Measurements from ENCODE around the gene CCDC85A. TPM values are rescaled to one million over a fixed set of nuclear protein-coding genes. Genes with fewer than 3 reads are reported as not detected.
"Not testable (repeated sequence)": the region's sequence is repeated elsewhere in the genome, so short reads cannot be mapped to it uniquely, and the experiment has no call there.

CCDC85A gene
- total RNA-seq, 1 experiment from 2014 or later, result 3.0 TPM

GRCh38 chr2:56148825-56149224, 35.0 kb upstream of the CCDC85A start:
- Mint-ChIP-seq H3K27ac (ENCODE audit: unreplicated experiment) (no peak overlapping the region), H3K4me1 (ENCODE audit: low read depth, unreplicated experiment) (no peaks in the 10 kb centered on the region), H3K4me3 (ENCODE audit: low read depth, unreplicated experiment) (no peak overlapping the region), H3K27me3 (ENCODE audit: unreplicated experiment) (peaks cover 56% of the 10 kb centered on the region), H3K36me3 (ENCODE audit: insufficient read depth, unreplicated experiment) (no peaks in the 10 kb centered on the region), H3K9me3 (ENCODE audit: low read depth, unreplicated experiment) (no peaks in the 10 kb centered on the region)
- CTCF ChIA-PET, result no interaction called here
- BruUV-seq (replicated peaks), result no TSS peak
- TF ChIP-seq, protein P1, sequence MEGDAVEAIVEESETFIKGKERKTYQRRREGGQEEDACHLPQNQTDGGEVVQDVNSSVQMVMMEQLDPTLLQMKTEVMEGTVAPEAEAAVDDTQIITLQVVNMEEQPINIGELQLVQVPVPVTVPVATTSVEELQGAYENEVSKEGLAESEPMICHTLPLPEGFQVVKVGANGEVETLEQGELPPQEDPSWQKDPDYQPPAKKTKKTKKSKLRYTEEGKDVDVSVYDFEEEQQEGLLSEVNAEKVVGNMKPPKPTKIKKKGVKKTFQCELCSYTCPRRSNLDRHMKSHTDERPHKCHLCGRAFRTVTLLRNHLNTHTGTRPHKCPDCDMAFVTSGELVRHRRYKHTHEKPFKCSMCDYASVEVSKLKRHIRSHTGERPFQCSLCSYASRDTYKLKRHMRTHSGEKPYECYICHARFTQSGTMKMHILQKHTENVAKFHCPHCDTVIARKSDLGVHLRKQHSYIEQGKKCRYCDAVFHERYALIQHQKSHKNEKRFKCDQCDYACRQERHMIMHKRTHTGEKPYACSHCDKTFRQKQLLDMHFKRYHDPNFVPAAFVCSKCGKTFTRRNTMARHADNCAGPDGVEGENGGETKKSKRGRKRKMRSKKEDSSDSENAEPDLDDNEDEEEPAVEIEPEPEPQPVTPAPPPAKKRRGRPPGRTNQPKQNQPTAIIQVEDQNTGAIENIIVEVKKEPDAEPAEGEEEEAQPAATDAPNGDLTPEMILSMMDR (IDR thresholded peaks at IDR 0.05; ENCODE audit: unreplicated experiment), result no peak
- intact Hi-C loops (cut with micrococcal nuclease; ENCODE audit: unreplicated experiment), result no loop called here
- no peak for DNase-seq

DNA sequence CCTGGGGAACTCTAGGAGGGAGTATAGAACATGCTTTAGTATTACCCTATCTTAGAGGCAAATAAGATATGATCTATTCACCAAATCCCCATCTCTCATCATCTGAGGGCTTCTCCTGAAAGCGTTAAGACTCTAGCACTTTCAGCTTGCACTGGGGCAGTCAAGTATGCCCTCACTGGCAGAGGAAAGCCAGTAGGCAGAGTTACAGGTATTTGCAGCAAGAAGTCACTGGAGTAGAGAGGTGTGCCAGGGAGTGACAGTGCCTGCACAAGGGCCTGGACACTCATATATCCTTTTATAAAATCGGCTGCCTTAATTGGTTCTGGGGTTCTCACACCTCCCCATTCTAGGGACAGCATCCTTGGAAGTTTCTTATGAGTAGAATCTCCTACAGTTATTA, 31.9 kb upstream of the CCDC85A start:
- CTCF ChIA-PET, result no interaction called here
- no peaks in the 10 kb centered on the region for H3K36me3 Mint-ChIP-seq (ENCODE audit: insufficient read depth, unreplicated experiment)

GRCh38 chr2:56155188-56155587, 28.6 kb upstream of the CCDC85A start:
- intact Hi-C loops (cut with micrococcal nuclease; ENCODE audit: unreplicated experiment), result no loop called here
- Mint-ChIP-seq H3K27ac (ENCODE audit: unreplicated experiment) (no peak overlapping the region), H3K9me3 (ENCODE audit: low read depth, unreplicated experiment) (no peaks in the 10 kb centered on the region), H3K4me1 (ENCODE audit: low read depth, unreplicated experiment) (no peaks in the 10 kb centered on the region), H3K4me3 (ENCODE audit: low read depth, unreplicated experiment) (no peak overlapping the region), H3K27me3 (ENCODE audit: unreplicated experiment) (peaks cover 37% of the 10 kb centered on the region), H3K36me3 (ENCODE audit: insufficient read depth, unreplicated experiment) (no peaks in the 10 kb centered on the region)
- DNase-seq, result no peak
- TF ChIP-seq, protein P1 (IDR thresholded peaks at IDR 0.05; ENCODE audit: unreplicated experiment), result no peak
- no TSS peak for BruUV-seq (replicated peaks)
- CTCF ChIA-PET, result no interaction called here

More for the DNA sequence above, 31.9 kb upstream of the CCDC85A start:
- TF ChIP-seq, protein P1 (IDR thresholded peaks at IDR 0.05; ENCODE audit: unreplicated experiment), result no peak
- H3K9me3 Mint-ChIP-seq (ENCODE audit: low read depth, unreplicated experiment), result no peaks in the 10 kb centered on the region
- intact Hi-C loops (cut with micrococcal nuclease; ENCODE audit: unreplicated experiment), result no loop called here
- peaks cover 69% of the 10 kb centered on the region for H3K27me3 Mint-ChIP-seq (ENCODE audit: unreplicated experiment)
- no peaks in the 10 kb centered on the region for H3K4me1 Mint-ChIP-seq (ENCODE audit: low read depth, unreplicated experiment)
- DNase-seq, result no peak
- no peak overlapping the region for H3K4me3 Mint-ChIP-seq (ENCODE audit: low read depth, unreplicated experiment)
- no peak overlapping the region for H3K27ac Mint-ChIP-seq (ENCODE audit: unreplicated experiment)
- BruUV-seq (replicated peaks), result no TSS peak

- H3K9me3 Mint-ChIP-seq (ENCODE audit: low read depth, unreplicated experiment); H3K4me1 Mint-ChIP-seq (ENCODE audit: low read depth, unreplicated experiment); DNase-seq; H3K27me3 Mint-ChIP-seq (ENCODE audit: unreplicated experiment); CTCF ChIA-PET; H3K36me3 Mint-ChIP-seq (ENCODE audit: insufficient read depth, unreplicated experiment); H3K27ac Mint-ChIP-seq (ENCODE audit: unreplicated experiment); H3K4me3 Mint-ChIP-seq (ENCODE audit: low read depth, unreplicated experiment); BruUV-seq (replicated peaks); intact Hi-C loops (cut with micrococcal nuclease; ENCODE audit: unreplicated experiment): not testable (repeated sequence)
Measured at GRCh38 chr2:56159875-56160274, 23.9 kb upstream of the CCDC85A start.

DNA sequence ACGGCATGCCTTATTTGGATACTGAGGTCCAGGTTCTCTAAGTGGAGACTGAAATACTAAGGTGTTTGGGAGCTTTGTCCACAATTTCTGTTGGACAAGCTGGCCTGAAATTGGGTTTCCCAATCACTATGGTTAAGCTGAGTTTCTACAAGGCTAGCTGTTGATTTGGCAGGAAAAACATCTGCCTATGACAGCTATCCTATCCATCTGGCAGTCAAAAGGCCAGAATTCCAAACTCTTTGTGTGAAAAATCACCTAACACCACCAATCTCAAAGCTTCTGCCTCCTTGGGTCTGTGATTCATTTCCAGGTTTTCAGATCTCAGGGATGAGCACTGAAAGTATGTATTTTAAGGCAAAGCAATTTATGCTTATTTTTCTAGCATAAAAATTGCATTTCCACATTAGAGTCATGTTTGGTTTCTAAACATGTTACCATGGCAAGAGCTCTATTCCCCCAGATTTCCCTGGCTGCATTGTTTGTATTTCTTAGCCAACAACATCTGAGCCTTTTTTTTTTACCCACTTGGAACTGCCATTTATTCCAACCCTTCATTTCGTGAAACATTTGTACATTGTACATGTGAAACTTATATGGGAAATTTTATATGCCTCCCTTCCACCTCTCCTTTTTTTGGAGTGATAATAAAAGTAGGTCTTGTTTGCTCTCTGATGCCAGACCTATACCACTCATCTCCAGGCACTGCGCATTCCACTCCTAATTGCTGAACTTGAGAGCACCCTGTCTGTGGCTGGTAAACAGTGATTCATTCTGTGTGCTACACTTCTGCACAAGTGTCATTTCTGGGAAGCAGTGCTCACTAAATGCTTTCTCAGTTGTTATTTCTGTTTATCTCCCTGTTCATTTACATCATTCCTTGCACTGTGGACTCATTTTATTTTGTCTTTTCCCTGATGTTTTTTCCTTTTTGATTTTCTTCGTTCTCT, 15.9 kb upstream of the CCDC85A start:
- CTCF ChIA-PET, result no interaction called here
- BruUV-seq (replicated peaks), result no TSS peak

More for the DNA sequence above, 15.9 kb upstream of the CCDC85A start:
- Mint-ChIP-seq H3K27ac (ENCODE audit: unreplicated experiment) (no peak overlapping the region), H3K9me3 (ENCODE audit: low read depth, unreplicated experiment) (peaks cover 2% of the 10 kb centered on the region), H3K27me3 (ENCODE audit: unreplicated experiment) (peaks cover 22% of the 10 kb centered on the region), H3K4me1 (ENCODE audit: low read depth, unreplicated experiment) (no peaks in the 10 kb centered on the region), H3K36me3 (ENCODE audit: insufficient read depth, unreplicated experiment) (no peaks in the 10 kb centered on the region), H3K4me3 (ENCODE audit: low read depth, unreplicated experiment) (no peak overlapping the region)
- no peak for DNase-seq
- TF ChIP-seq, protein P1 (IDR thresholded peaks at IDR 0.05; ENCODE audit: unreplicated experiment), result no peak
- intact Hi-C loops (cut with micrococcal nuclease; ENCODE audit: unreplicated experiment), result no loop called here
